Regular cardiac myocyte (primary cell): ENCODE data around the gene NCF2. TPM values are rescaled to one million over a fixed set of nuclear protein-coding genes. Genes with fewer than 3 reads are reported as not detected.

Experiments
- total RNA-seq: library from RNA; depleted of rRNA; stranded (reverse); fragments of >200 nt; gene quantifications from 2 replicates; pipeline ENCODE4 v1.2.3, GENCODE V29; 2014

Gene NCF2
- 0.19 and 0.56 TPM in 2 replicates for total RNA-seq

GRCh38 chr1:183590244-183591191, at the start of gene NCF2:
NCF2 (minus strand) TSS chr1:183590459; CDS start chr1:183590329, 130 bp downstream.

GRCh38 chr1:183635606-183636333, 45.5 kb upstream of the NCF2 start, which contains the start of gene ARPC5:
ARPC5 (minus strand) TSS chr1:183635783; CDS start chr1:183635659, 124 bp downstream.

Other genes starting within 250 kb of the NCF2 start
- gene NMNAT2, start 172.1 kb downstream of the NCF2 start, total RNA-seq: 2.8 and 10.4 TPM in 2 replicates
- 22.0 and 67.1 TPM in 2 replicates for gene SMG7, start 118.0 kb downstream of the NCF2 start, total RNA-seq
- gene ARPC5, start 45.3 kb upstream of the NCF2 start, total RNA-seq: 140 and 220 TPM in 2 replicates
- not detected in 2 replicates for gene APOBEC4, start 62.9 kb upstream of the NCF2 start, total RNA-seq
- 22.4 and 29.0 TPM in 2 replicates for gene RGL1, start 214.7 kb upstream of the NCF2 start, total RNA-seq